T-helper 2 cell (primary cell): ENCODE measurements around the gene SLC6A19.

Experiments used
- DNase-seq, 5 experiments: peaks; one replicate each; pipeline versions ENCODE4 v3.0.0 to v3.0.0-alpha.2; 2012 to 2022

Gene SLC6A19

GRCh38 chr5:1195916-1196315, 5.5 kb upstream of the SLC6A19 start:
- DNase-seq: no peak

GRCh38 chr5:1196562-1196961, 4.8 kb upstream of the SLC6A19 start:
- DNase-seq: no peak

GRCh38 chr5:1197876-1198666, 3.3 kb upstream of the SLC6A19 start:
- no peak for DNase-seq

- no peak for DNase-seq
These were observed 2.1 kb upstream of the SLC6A19 start for GRCh38 chr5:1199340-1199648.

- DNase-seq: no peak
These were observed 1.5 kb upstream of the SLC6A19 start for GRCh38 chr5:1199649-1200494.

GRCh38 chr5:1200495-1201326, 684 bp upstream of the SLC6A19 start:
- no peak for DNase-seq

GRCh38 chr5:1202026-1202797, 817 bp downstream of the SLC6A19 start:
- no peak for DNase-seq

- no peak for DNase-seq
These were observed 1.4 kb downstream of the SLC6A19 start for GRCh38 chr5:1202798-1203185.

GRCh38 chr5:1203311-1203967, 2.0 kb downstream of the SLC6A19 start:
- DNase-seq: no peak

GRCh38 chr5:1203968-1204692, 2.7 kb downstream of the SLC6A19 start:
- DNase-seq: no peak

- DNase-seq: no peak
These were observed 3.4 kb downstream of the SLC6A19 start for GRCh38 chr5:1204693-1205242.

- no peak for DNase-seq
These were observed 4.1 kb downstream of the SLC6A19 start for GRCh38 chr5:1205255-1206180.

GRCh38 chr5:1206521-1207412, 5.4 kb downstream of the SLC6A19 start:
- no peak for DNase-seq

GRCh38 chr5:1207555-1207954, 6.2 kb downstream of the SLC6A19 start:
- DNase-seq: no peak

GRCh38 chr5:1208221-1208742, 6.9 kb downstream of the SLC6A19 start:
- no peak for DNase-seq

- DNase-seq: no peak
These were observed 7.5 kb downstream of the SLC6A19 start for GRCh38 chr5:1208743-1209488.

- no peak for DNase-seq
These were observed 8.1 kb downstream of the SLC6A19 start for GRCh38 chr5:1209489-1209852.
